GM21576 (cell line): ENCODE data around the gene ITGB8.

Experiments used
- ATAC-seq: cut with Tn5 transposase; IDR thresholded peaks from one replicate; pipeline ENCODE4 v1.9.1; 2021; ENCODE audit warnings: mild to moderate bottlenecking, moderate library complexity; ENCODE audit not compliant: unreplicated experiment

Gene ITGB8

GRCh38 chr7:20408467-20408826, 77.7 kb downstream of the ITGB8 start:
- ATAC-seq = no peak

GRCh38 chr7:20409961-20410360, 79.3 kb downstream of the ITGB8 start:
- ATAC-seq = no peak

- no peak for ATAC-seq
Measured at GRCh38 chr7:20411372-20411771, 80.7 kb downstream of the ITGB8 start.

DNA sequence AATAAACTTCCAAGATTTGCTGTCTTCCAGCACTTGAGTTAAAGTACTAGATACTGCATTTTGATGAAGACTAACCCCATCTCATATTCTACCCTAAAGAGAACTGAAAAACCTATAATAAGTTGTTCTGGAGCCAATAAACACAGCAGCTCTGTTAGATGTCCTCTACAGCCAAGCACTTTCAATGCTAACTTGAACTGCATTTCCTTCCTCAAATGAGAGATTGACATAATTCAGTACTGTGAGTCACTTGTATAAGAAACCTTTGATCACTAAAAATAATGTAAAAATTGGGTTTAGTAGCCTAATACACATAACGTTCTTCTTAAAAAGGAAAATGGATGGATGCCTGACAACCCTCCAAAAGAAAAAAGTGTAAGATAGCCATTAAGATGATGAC, 81.3 kb downstream of the ITGB8 start:
- no peak for ATAC-seq

- no peak for ATAC-seq
Measured at GRCh38 chr7:20417260-20417659, 86.6 kb downstream of the ITGB8 start.

GRCh38 chr7:20417675-20418382, 87.1 kb downstream of the ITGB8 start:
- no peak for ATAC-seq

DNA sequence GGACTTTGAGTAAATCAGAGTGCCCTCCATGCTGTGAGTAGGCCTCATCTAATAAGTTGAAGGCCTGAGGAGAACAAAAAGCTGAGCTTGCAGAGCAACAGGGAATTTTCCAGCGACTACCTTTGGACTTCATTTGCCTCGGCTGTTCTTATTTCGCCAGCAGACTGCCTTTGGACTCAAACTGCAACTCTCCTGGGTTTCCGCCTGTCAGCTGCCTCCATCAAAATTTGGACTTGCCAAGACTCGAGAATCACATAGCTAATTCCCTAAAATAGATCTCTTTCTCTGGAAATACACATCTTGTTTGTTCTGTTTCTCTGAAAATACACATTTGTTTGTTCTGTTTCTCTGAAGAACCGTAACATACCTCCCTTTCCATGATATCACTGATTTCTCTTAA, 93.8 kb downstream of the ITGB8 start:
- ATAC-seq = no peak

DNA sequence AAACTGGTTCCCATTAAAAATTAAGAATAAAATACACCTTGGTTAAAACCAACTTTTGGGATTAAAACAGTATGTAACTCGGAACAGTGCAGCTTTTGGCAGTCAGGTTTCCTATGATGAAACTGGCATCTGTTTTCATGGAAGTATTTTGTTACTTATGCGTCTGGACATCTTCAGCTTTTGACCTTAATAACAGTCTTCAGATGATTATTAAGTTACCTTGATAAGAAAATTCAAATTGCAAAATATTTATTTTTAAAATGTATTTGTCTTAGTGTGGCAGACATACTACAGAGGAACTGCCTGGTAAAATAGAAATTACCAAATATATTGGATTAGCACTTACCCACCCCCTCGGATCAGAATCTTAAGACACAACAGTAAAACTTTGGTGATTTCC, 100.0 kb downstream of the ITGB8 start:
- no peak for ATAC-seq

- no peak for ATAC-seq
Measured at GRCh38 chr7:20431146-20431545, 100.4 kb downstream of the ITGB8 start.

DNA sequence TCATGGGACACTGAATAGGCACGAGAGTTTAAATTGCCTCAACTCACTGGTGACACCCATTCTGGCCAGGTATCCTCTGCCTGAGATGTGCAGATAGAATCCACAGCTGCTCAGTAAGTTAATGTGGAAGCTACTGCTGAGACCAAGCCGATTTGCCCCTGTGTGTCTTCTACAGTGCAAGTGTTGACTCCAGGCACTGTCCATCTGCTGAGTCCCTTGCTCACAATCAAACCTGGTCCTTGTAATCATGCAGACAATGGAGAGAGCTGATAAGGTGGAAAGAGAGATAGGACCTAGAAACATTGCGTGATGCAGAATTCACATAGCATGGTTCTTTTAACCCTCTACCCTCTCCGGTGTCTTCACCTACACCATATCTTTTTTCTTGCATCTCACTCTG, 101.4 kb downstream of the ITGB8 start:
- ATAC-seq = no peak

DNA sequence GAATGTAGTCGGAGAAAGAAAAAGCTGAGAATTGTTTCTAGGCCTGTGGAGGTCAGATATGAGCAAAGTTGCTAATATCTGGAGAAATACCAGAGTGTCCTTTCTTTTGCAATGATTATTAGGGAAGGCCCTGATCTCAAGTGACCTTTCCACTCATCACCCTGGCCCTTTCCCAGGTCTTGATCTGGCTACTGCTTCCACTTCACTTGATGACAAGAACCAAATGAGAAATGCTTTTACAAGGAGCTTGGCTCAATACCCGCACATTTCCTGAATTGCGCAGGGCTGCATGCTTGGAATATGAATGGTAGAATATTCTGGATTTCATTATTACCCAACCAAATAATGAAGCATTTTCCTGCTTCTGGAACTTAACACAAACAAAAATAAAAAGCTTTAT, 104.6 kb downstream of the ITGB8 start:
- no peak for ATAC-seq

DNA sequence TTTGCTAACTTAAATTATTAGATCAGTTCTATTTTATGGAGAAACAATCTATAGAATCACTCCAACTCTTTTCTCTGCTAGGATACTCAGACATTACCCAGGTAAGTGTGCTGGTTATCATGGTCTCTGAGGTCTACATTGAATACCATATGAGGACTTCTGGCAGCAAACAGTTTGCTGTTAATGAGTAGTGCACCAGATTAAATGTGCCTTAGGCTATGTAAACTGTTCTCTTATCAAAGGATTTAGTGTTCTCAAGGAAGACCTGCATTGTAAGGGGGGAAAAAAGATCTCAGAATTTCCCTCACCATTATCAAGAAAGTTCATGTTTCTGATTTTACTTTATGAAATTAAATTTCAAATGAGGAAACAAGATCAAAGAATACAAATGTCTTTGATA, 107.5 kb downstream of the ITGB8 start:
- no peak for ATAC-seq

DNA sequence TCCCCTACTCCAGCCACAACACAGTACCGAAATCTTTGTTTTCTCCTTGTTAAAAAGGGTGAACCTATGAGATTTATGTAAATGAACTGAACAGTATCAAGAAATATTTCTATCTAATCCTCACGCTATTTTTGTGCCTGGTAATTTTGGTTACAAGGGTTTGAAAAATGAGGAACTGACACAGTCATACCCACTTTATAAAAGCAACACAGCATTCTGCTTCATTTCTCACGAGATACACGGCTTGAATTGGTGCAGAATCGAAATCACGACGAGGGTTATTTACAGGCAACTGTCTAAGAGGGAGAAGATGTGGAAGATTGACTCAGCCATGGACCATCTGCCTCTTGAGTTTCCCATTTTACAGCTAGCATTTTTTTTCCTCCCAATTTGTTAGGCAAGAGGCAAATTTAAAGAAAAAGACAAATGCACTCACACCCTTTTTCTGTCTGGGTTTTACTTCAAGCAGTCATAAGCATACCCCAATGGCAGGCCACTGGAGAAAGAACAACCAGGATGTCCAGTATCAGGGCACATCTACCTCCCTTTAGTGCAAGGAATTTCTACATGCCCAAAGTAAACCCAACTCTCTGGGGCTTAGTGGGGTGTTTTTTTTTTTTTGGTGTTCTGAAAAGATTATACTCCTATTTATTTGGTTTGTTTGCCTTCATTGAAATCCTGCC, 108.1 kb downstream of the ITGB8 start:
- peak; percentile 86 for ATAC-seq

DNA sequence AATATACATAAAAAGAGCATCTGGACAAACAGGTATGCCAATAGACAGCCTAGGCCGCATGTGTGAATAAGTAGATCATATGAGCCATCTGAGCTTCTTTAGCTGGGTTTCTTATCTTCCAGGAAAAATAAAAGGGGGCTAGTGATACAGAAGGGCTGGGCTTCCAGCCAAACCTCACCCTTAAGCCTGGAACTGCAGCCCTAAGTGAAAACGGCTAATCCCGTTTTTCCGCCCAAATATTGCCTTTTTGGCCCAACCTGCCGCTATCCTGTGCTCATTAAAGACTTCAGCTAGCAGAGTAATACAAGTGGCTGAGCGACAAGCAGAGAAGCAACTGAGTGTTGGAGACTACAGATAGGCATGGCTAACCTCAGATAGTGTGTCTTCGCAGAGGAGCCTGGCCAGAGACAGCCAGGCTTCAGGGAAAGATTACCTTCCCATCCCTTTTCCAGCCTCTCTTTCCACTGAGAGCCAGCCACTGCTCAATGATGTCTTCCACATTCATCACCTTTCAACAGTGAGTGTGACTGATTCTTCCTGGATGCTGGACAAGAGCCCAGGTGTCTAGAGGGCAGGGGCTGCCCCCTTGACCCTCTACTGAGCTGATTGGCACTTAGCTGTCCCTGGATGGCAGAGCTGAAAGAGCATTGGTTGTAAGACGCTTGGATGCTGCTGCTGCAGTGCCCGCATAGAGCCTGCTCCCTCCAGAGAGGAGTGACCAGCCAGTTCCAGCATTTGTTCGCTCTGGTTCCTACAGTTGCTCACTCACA, 108.9 kb downstream of the ITGB8 start:
- ATAC-seq = no peak

DNA sequence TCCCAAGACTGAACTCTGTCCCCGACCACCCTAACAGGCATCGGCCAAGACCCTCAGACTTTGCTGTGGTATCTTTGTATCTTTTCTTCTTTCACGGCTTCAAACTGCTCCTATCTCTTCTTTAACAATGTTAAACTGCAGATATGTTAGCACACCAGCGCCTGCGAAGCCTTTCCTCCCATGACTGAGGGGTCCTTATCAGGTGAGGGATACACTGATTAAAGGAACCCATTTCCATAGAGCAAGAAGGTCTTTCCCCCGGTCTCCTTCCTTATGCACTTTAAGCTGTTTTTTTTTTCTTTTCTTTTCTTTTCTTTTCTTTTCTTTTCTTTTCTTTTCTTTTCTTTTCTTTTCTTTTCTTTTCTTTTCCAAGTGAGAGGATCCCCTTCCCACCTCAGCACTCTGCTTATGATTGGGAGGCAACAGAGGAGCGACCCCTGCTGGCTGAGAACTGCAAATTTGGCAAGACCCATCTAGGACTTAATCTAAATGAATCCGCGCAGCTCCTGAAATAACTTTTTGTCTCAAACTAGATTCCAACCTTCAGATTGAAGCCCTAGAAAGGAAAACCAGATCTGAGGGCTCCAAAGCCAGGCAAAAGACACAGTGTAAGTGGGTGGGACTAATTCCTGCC, 109.9 kb downstream of the ITGB8 start:
- no peak for ATAC-seq

GRCh38 chr7:20441346-20441745, 110.6 kb downstream of the ITGB8 start:
- no peak for ATAC-seq

DNA sequence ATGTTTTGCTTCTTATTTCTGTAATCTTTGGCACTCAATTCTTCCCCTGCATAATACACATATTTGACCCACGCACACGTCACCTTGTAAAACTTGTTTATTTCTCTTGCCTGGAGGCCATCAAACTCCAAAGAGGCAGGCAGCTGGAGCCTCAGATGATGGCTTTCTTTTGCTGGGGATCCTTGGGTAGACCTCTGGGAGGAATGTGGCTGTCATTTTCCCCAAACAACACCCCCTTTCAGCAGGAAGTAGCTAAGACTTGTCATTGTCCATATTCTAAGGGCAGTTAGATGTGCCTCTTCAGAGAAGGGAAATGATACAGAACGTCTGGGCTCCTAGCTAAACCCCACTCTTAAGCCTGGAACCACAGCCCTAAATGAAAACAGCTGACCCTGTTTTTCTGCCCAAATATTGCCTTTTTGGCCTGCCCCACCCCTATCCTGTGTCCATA, 111.3 kb downstream of the ITGB8 start:
- no peak for ATAC-seq

DNA sequence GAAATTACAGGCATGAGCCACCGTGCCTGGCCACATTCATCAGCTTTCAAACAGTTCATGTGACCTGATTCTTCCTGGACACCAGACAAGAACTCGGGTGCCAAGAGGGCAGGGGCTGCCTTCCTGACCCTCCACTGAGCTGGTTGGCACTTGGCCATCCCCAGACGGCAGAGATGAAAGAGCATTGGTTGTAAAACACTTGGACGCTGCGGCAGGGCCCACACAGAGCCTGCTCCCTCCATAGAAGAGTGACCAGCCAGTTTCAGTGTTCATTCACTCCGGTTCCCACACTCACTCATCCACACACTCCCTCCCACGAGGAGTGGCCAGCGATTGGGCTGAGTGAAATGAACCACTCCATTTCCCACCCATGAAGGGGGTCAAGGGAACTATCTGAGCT, 112.3 kb downstream of the ITGB8 start:
- ATAC-seq = no peak

- no peak for ATAC-seq
Measured at GRCh38 chr7:20444030-20444800, 113.5 kb downstream of the ITGB8 start.

DNA sequence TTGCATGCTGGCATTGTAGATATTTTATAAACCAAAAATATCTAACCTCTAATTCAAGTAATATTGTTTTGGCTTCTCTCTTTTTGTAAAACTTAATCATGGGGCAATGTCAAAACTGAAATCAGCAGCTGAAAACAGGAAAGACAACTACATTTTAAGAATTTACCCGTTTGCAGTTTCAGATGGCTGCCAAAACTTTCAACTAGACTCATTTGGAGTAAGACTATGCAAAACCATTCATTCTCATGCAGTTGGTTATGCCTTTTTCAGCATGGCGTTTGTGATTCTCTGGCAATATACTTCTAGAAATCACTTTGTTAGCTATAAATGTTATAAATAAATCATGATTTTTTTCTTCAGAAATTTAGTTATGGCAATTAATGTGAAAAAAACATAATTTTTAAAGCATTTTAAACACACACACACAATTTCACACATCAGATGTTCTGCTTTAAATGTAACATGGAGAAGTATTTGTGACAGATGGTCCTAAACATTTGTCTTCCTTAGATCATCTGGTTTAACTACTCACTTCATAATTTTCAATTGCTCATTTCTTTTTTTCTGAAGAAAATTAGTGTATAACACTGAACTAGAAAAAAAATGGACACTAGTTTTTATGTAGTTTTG, 116.4 kb downstream of the ITGB8 start:
- ATAC-seq = peak; percentile 72
